Inferior parietal cortex (tissue), 1 donor: ENCODE measurements around the gene SPOPL.
"Not testable (repeated sequence)": the region's sequence is repeated elsewhere in the genome, so short reads cannot be mapped to it uniquely, and the experiment has no call there.

Source experiments
- DNase-seq: peaks from one replicate; pipeline ENCODE4 v3.0.0-alpha.2; 2016; ENCODE audit errors: extremely low spot score

SPOPL gene

DNA sequence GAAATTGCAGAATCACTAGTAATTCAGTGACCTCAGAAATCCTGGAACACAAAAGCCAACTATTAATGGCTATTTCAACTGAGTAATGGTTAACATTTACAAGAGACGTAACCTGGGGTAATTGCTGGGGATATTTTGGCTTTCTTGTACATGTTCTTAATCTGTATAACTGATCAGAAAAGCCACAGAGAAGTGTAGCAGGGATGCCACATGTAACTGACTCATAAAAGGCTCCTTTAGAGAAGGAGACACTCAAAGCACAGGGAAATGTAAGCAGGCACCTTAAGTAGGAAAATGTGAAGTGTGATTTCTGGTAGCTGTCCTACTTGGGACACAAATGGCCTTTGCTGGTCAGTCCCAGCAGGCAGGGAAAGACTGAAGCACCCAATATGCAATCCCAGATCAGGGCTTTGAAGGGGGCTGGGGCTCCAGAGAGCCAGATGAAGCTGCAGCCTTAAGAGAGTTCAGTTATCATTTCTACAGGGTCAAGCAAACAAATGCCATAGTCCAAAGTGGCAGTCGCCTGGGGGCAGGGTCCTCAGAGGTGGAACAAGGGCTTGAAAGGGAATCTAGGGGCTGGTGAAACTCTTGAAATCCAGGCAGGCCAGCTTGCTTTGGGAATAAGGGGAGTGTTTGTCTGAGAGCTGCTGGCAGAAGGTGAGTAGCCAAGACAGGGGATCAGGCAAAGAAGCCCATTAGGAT lies 7.2 kb upstream of the SPOPL start:
- no peak for DNase-seq

DNA sequence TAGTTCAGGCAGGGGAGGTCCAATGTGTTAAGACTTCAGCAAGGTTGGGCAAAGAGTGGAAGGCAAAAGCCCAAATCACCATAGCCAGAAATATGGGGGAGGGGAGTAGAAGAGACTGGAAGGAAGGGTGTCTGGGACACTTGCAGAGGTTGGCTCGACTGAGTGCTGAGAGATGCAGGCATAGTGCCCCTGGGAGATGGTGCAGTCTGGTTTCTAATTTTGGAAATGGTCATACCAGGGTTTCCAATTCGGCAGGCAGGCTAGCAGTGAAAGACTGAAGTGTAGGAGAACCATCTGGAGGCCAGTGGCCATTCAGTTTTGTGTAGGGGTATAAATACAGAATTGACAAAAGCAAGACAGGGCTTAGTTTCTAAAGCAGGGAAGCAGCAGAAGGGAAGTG lies 6.2 kb upstream of the SPOPL start:
- DNase-seq, result no peak

DNA sequence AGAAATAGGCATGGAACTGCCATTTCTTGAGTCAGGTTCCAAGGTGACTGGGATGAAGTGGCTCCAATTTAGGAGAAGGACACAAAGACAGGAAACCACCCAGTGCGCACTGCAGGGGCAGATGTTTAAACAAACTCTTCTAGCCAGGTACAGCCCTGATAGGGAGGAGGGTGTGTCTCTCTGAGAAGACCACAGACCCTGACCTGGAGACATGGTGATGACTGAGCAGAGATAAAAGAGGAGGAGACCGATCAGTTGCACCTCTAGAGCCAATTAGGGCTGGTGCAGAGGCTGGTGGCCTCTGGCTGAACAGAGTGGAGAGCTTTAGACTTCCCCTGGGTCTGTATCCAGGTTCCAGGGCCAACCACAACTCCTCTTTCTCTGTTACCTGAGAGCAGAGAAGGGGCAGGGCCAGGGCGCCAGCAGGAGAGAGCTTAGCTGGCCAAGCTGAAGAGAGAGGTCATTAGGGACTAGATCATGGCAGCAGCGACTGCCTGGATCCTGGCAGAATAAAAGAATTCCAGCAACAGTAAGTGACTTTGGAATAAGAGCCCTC lies 5.4 kb upstream of the SPOPL start:
- no peak for DNase-seq

DNA sequence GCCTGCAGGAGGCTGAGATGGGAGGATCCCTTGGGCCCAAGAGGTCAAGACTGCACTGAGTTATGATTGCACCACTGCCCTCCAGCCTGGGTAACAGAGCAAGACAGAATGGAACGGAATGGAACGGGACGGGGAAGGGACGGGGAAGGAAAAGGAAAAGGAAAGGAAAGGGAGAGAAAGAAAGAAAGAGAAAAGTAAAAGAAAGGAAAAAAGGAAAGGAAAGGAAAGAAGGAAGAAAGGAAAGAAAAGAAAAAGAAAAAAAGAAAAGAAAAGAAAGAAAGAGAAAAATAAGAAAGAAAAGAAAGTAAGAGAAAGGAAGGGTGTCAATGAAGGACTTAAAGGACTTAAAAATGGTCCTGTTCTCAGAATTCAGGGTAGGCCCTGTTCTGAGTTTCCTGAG lies 4.3 kb upstream of the SPOPL start:
- DNase-seq, result no peak

DNA sequence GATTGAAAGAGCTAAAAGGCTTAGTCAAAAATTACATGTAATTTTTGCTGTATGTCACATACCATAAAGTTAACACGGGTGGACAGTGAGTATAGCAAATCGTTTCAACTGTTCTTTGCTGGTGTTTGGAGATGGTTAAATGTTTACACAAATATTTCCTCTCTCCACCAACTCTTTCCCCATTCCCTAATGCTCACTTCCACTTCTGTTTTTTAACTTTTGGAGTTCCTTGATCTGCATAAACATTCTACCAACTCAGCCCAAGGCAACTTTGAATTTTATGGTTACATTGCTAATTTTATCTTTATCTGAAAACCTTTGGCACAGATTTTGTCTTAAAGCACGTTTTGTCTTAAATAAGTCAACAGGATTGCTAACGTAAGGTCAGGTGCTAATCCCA lies 1.9 kb upstream of the SPOPL start:
- DNase-seq, result no peak

DNA sequence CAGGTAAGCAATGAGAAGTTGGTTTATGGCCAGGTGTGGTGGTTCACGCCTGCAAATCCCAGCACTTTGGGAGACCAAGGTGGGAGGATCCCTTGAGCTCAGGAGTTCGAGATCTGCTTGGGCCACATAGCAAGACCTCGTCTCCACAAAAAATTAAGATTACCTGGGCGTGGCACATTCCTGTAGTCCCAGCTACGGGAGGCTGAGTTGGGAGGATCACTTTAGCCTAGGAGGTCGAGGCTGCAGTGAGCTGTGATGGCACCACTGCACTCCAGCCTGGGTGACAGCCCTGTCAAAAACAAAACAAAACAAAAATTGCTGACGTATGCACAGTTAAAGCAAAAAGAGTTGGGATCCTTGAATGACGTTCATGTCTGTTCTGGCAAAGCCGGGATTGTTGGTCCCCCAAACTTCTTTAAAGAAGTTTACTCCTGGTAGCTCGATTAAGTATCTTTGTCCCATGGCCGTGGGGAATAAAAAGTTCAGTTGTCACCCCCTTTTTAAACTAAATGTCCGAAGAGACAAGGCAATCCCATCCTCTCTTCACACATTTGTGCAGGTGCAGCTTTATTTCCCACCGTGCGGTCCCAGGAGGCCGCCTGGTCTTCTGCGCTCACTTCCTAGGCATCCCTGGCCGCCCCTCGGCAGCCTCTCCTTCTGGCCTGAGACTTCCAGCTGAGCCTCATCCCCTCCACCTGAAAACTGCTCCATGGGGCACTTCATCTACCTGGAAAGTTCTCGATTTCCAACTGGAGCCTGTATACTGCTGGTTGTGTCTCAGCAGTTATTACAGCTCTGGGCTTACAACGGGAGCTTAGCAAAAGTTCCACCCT lies 762 bp upstream of the SPOPL start:
- DNase-seq, result no peak

DNA sequence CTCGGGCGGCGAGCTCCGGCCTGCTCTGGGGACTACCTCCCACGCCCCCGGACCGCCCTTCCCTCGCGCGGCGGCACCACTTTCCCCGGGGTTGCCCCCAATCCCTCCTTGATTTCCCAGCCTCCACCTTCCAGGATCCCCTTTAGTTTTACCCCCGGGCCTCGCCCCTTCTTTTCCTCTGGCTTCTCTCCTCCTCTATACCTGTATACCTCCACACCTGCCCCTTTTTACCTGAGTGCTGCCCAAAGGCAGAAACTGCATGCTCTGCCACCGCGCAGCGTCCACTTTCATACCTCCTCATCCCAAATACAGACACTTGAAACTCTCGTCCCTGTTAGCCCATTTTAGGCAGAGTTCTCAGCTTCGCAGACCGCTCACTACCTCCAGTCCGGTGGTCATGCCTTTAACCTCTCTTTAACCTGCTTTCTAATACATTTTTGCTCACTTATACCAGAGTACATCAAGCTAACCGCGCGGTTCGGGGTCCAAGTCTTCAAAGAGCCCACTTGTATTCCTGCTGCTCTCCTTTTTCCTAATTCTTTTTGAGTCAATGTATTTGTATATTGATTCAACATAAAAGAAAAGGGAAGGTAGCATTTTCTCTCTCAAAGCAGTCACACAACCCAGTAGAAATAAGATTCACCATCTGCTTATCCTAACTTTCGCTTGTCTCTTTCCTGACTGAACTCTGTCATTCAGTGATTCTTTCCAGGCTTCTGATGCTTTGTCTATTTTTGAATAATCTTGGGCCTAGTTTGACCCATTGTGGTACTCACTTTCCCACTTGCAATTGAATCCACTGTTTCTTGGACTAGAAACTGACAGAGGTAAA lies 901 bp downstream of the SPOPL start:
- peak; percentile 29 for DNase-seq

DNA sequence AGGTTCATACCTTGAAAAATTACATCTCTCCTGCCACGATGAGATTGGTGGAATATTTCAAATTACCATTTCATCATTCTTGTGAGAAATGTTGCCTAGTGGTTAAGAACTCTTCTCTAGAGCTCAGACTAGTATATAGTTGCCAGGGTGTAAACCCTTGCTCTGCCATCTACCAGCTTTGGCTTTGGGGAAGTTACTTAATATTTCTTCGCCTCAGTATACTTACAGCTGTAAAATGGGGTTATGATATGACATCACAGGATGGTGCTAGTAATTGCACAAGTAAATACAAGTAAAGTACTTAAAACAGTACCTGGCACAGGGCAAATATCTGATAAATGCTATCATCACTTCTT lies 1.5 kb downstream of the SPOPL start:
- no peak for DNase-seq

DNA sequence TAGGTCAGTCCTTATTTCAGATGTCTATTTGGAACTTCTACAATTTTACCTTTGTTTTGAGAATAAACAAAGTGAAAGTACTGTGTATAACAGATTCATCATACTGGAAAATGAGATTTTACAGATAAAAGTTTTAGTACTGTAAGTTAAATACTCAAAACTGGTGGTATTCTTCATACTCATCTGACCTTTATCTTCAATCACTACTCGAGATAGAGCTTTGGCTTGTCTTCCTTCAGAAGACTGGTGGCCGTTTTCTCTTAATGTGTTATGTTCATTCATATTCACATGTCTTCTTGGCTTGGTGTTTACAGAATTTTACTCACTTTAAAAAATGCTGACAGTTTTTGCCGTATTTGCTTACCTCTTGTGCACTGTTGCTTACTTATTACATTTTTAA lies 2.1 kb downstream of the SPOPL start:
- DNase-seq, result no peak

DNA sequence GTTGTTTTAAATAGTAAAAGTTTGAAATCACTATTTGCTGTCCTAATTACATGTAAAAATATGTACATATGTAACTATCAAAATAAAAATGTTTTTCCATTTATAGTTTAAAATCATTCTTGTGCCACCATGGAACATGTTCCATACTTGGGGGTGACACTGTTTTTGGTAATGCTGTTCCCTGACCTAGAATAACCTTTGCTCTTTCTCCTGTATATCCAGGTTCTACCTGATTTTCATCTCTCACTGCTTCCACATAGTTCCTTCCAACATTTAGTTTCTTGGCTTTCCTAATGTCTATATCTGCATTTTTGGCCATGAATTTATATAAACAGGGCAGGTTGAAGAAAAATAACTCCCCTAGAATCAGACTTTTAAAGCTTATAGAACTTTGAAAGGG lies 2.5 kb downstream of the SPOPL start:
- no peak for DNase-seq

DNA sequence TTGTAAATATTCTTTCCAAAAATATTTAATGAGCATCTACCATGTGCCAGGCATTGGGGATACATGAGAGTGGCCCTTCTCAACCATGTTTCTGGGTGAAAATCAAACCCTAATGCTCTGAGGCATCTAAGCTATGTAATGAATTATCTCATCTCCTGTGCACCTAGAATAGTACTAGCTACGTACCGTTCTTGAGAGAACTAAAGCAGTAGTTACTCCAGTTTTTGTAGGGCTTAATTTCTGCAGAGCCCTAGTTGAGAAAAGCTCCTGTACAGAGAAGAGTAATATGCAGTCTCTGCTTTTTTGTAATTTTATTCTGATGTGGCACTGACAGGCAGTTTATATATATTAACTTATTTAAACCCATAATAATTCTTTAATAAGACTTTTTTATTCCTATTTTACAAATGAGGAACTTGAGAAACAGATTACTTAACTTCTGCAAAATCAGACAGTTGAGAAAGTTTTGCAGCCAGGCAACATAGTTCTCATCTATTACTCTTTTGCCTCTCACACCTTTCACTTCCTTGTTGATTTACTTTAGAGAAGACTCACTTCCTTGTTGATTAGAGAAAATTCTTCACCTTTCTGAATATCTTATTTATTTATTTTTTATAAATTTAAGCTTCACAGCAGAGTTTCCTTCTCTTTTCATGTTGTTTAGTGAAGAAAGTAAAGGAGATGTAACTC lies 3.1 kb downstream of the SPOPL start:
- no peak for DNase-seq

DNA sequence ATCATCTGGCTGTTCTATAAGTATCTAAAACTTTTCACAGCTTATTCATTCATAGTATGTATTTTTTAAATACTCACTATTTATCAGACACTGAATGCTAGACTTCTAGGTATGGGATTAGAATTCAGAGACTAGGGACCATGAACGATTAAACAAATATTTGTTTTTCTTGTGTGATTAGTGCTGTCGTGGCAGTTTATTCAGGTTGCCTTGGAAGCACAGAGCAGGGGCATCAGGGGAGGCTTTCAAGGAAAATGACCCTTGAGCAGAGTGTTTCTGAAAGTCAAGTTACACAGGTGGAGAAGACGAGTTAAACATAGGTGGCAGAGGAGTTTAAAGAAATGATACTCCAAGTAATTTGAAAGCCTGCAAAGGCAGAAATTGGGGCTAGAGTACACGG lies 5.7 kb downstream of the SPOPL start:
- DNase-seq, result no peak

DNA sequence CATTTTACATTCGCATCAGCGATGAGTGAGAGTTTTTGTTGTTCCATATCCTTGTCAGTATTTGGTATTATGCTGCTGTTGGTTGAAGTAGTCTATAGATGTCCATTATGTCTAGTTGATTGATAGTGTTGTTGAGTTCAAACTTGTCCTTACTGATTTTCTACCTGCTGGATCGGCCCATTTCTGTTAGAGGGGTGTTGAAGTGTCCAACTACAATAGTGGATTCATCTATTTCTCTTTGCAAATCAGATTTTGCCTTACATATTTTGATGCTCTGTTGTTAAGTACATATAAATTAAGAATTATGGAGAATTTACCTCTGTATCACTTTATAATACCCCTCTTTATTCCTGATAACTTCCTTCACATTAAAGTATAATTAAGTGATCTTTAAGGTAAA lies 8.7 kb downstream of the SPOPL start:
- DNase-seq, result no peak

DNA sequence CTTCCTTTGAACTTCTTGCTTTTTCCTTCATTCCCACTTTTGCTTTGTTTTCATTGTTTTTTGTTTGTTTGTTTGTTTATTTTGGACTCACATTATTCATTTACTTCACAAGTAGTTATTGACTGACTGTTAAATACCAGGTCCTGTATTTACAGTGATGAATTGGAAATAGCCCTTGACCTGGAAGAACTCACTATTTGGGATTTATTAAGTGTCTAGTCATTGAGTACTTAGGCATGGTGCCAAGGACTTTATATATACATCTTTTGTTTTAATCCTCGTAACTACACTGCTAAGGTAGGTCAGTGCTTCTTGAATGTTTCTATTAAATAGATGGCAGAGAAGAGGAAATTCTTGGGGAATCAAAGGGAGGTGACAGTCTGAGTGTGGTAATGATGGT lies 11.1 kb downstream of the SPOPL start:
- DNase-seq, result no peak

DNA sequence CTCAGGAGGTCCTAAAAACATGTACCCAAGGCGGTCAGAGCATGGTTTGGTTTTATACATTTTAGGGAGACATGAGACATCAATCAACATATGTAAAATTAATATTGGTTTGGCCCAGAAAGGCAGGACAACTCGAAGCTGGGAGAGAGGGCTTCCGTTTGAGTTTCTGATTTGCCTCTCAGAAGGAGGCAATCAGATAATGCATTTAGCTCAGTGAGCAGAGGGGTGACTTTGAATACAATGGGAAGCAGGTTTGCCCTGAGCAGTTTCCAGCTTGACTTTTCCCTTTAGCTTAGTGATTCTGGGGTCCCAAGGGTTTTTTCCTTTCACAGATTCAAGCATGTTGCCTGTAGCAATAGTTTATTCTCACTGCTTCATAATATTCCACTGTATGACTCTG lies 12.6 kb downstream of the SPOPL start:
- no peak for DNase-seq

DNA sequence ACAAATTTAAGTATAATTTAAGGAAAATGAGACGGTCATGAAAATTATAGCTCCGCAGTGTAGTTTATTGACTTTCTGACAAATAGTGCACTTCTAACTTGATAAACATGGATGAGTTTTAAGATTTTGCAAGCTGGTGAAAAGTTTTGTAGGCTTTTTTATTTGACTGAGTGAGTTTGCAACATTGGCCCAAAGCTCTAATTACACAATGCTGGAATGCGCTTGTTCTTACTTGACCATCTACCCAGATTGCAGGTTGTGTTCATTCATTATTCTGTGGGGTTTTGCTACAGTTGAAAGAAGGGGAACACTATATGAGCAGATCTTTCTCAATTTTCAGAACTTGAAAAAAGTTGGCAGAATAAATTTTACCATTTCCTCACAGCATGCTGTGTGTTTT lies 13.5 kb downstream of the SPOPL start:
- DNase-seq, result no peak

DNA sequence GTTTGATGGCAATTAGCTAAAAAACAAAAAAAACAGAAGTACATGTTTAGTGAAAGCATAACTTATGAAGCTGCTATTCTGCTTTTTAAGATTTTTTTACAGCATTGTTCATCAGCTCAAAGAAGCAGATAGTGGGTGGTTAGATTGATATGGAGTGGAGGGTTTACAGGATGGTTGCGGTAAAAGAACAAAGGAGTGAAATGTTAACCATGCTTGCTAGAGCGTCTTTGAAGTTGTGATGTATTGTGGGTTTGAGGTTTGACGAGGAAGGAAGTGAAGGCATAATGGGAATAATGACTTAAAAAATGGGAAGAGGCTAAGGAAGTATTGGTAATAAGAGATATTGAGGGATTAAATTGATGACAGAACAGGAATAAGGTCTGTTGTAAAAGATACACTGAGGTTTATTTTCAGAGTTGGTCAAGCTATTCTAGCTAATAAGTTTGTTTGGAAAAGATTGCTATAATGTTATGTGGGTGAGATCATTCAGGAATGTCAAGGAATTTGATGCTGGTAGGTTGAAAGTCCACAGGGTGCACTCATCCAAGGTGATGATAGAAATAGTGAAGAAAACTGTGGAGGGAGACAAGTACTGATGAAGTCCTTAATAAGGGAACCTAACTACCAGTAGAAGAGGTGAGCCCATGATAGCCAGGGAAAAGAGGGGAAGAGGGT lies 14.6 kb downstream of the SPOPL start:
- no peak for DNase-seq

DNA sequence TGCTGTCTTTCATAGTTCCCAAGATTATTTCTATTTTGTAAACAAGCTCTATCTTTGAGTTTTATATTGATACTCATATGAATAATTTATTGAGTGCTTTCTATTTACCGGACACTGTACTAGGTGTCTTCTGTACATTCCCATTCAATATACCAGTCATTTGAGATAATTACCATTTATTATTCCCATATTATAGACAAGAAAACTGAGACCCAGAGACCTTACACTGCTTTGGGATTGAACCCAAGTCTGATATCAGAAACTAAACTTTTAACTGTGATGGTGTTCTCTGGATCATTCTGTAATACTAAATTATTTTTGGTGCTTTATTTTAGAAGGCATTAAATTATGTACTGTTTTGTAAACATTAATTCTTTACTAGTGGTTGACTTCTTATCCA lies 17.3 kb downstream of the SPOPL start:
- DNase-seq, result no peak

DNA sequence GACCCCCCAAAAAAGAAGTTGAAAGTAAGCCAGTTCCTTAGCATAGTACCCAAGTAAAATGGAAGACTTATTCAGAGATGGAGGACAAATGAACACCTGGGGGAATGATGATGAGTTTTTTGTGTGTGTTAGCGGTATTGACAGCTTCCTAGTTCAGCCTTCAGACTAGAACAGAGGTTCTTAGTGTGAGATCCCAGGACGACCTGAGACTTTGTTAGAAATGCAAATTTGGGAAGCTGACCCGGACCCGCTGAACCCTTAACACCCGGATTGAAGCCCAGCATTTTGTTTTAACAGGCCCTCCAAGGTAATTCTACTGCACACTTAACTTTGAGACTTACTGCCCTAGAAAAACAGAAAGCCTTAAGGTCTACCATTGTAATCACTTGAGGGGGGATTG lies 20.3 kb downstream of the SPOPL start:
- DNase-seq, result no peak

DNA sequence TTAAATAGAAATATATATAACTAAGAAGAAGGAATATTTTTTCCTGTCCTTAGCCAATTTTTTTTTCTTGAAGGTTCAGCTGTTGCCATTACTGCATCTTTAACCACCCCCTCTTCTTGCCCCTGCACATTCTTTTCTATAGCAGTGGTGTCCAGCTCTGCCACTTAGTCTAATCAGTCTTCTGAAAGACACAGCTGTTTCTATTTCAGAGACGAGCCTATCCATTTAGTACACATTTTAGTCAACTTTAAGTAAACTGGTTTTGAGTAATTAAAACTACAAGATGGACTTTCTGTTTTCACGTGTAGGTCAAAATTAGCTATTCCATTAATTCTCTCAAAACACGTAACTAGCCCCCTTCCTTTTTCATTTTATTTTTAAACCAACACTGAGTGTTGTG lies 21.0 kb downstream of the SPOPL start:
- DNase-seq, result no peak

DNA sequence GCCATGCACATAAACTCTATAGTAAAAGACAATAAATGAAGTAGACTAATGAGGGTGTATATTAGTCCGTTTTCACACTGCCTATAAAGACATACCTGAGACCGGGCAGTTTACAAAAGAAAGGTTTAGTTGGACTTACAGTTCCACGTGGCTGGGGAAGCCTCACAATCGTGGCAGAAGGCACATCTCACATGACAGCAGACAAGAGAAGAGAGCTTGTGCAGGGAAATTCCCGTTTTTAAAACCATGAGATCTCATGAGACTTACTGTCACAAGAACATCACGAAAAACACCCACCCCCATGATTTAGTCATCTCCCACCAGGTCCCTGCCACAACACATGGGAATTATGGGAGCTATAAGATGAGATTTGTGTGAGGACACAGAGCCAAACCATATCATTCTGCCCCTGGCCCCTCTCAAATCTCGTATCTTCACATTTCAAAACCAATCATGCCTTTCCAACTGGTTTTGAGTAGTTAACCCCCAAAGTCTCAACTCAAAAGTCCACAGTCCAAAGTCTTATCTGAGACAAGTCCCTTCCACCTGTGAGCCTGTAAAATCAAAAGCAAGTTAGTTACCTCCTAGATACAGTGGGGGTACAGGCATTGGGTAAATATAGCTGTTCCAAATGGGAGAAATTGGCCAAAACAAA lies 21.6 kb downstream of the SPOPL start:
- DNase-seq, result not testable (repeated sequence)
